Stomach smooth muscle (tissue), 2 donors: ENCODE results near the gene MAP4K3.
"Not testable (repeated sequence)": the region's sequence is repeated elsewhere in the genome, so short reads cannot be mapped to it uniquely, and the experiment has no call there.

Source experiments
- H3K27ac ChIP-seq: one replicate; pipeline ENCODE4 v1.7.0; 2013; ENCODE audit warnings: mild to moderate bottlenecking, low read length, inconsistent platforms
- H3K27me3 ChIP-seq, 2 donors: one replicate each; pipeline ENCODE4 v1.7.0; 2013; ENCODE audit warnings: low read length in 2 of 2; ENCODE audit not compliant: insufficient read depth in 2 of 2, control insufficient read depth in 1 of 2
- H3K36me3 ChIP-seq, 2 donors: one replicate each; pipeline ENCODE4 v1.7.0; 2013; ENCODE audit warnings: low read length in 2 of 2; ENCODE audit not compliant: control insufficient read depth in 2 of 2, insufficient read depth in 2 of 2
- H3K4me1 ChIP-seq: one replicate; pipeline ENCODE4 v1.7.0; 2013; ENCODE audit warnings: low read length; ENCODE audit not compliant: control insufficient read depth, insufficient read depth
- H3K4me3 ChIP-seq, 2 donors: one replicate each; pipeline ENCODE4 v1.7.0; 2013; ENCODE audit warnings: low read length in 2 of 2
- H3K9ac ChIP-seq, 2 donors: one replicate each; pipeline ENCODE4 v1.7.0; 2013; ENCODE audit warnings: low read length in 2 of 2, mild to moderate bottlenecking in 1 of 2
- H3K9me3 ChIP-seq, 2 donors: one replicate each; pipeline ENCODE4 v1.7.0; 2013; ENCODE audit warnings: low read length in 2 of 2; ENCODE audit not compliant: control insufficient read depth in 2 of 2
- donor health status: healthy.
- donor health status: Pancreatic carcinoma.

MAP4K3 gene

GRCh38 chr2:39368846-39369245 lies 68.2 kb downstream of the MAP4K3 start:
- no peaks in the 10 kb centered on the region for H3K9me3 ChIP-seq
- no peaks in the 10 kb centered on the region for H3K27me3 ChIP-seq
- no peak overlapping the region for H3K27ac ChIP-seq
- no peak overlapping the region for H3K9ac ChIP-seq
- H3K4me1 ChIP-seq = no peaks in the 10 kb centered on the region
- H3K4me3 ChIP-seq = no peak overlapping the region
- H3K36me3 ChIP-seq = peaks cover 0 to 5% of the 10 kb centered on the region in 2 donors

- Histone ChIP-seq H3K9ac (no peak overlapping the region), H3K27ac (no peak overlapping the region), H3K4me3 (no peak overlapping the region), H3K4me1 (no peaks in the 10 kb centered on the region), H3K36me3 (peaks cover 0 to 5% of the 10 kb centered on the region in 2 donors), H3K9me3 (no peaks in the 10 kb centered on the region), H3K27me3 (no peaks in the 10 kb centered on the region)
Observed at GRCh38 chr2:39368376-39368775, 68.7 kb downstream of the MAP4K3 start.

- Histone ChIP-seq H3K4me1 (no peaks in the 10 kb centered on the region), H3K36me3 (peaks cover 0 to 2% of the 10 kb centered on the region in 2 donors), H3K27me3 (no peaks in the 10 kb centered on the region), H3K9ac (no peak overlapping the region), H3K4me3 (no peak overlapping the region), H3K27ac (no peak overlapping the region), H3K9me3 (peaks cover 5 to 11% of the 10 kb centered on the region in 2 donors)
Observed at GRCh38 chr2:39362595-39362994, 74.5 kb downstream of the MAP4K3 start.

DNA sequence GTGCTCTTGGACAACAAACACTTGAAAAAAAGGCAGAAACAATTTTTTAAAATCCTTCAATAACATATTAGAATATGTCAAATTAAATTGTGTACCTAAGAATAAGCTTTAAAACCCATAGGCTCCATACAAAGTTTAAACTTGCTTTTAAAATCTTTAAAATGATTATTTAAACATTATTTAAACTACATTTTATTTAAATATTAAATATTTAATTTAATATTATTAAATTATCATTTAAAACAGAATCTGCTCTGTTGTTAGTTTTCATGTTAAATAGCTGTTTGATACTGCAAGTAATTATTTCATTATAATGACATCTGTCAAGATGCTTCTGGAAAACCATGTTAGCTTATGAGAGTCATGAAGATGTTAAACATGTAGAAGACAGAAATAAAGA lies 75.6 kb downstream of the MAP4K3 start:
- Histone ChIP-seq H3K4me1 (no peaks in the 10 kb centered on the region), H3K36me3 (no peaks in the 10 kb centered on the region), H3K27me3 (no peaks in the 10 kb centered on the region), H3K27ac (no peak overlapping the region), H3K9ac (no peak overlapping the region), H3K4me3 (no peak overlapping the region), H3K9me3 (peaks cover 5 to 11% of the 10 kb centered on the region in 2 donors)

DNA sequence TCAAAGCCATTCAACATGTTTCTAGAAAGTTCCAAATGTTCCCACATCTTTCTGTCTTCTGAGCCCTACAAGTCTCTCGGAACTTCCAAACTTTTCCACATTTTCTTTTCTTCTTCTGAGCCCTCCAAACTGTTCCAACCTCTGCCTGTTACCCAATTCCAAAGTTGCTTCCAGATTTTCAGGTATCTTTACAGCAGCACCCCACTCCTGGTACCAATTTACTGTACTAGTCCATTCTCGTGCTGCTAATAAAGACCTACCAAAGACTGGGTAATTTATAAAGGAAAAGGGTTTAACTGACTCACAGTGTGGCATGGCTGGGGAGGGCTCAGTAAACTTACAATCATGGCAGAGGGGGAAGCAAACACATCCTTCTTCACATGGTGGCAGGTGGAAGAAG lies 76.7 kb downstream of the MAP4K3 start:
- peaks cover 5 to 11% of the 10 kb centered on the region in 2 donors for H3K9me3 ChIP-seq
- not testable (repeated sequence) for H3K36me3 ChIP-seq, H3K4me1 ChIP-seq, H3K4me3 ChIP-seq, H3K27ac ChIP-seq, H3K27me3 ChIP-seq, H3K9ac ChIP-seq

DNA sequence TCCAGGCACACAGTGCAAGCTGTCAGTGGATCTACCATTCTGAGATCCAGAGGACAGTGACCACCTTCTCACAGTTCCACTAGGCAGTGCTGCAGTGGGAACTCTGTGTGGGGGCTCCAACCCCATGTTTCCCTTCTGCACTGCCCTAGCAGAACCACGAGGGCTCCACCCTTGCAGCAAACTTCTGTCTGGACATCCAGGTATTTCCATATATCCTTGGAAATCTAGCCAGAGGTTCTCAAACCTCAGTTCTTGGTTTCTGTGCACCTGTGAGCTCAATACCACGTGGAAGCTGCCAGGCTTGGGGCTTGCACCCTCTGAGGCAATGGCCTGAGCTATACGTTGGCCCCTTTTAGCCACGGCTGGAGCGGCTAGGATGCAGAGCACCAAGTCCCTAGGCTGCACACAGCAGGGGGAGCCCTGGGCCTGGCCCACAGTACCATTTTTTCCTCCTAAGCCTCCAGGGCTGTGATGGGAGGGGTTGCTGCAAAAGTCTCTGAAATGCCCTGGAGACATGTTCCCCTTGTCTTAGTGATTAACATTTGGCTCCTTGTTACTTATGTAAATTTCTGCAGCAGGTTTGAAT lies 77.5 kb downstream of the MAP4K3 start:
- no peak overlapping the region for H3K9ac ChIP-seq
- H3K4me1 ChIP-seq = no peaks in the 10 kb centered on the region
- H3K4me3 ChIP-seq = no peak overlapping the region
- H3K36me3 ChIP-seq = peaks cover 2% of the 10 kb centered on the region in 2 donors
- no peaks in the 10 kb centered on the region for H3K27me3 ChIP-seq
- peaks cover 5 to 11% of the 10 kb centered on the region in 2 donors for H3K9me3 ChIP-seq
- H3K27ac ChIP-seq = no peak overlapping the region

GRCh38 chr2:39356922-39357639 lies 80.0 kb downstream of the MAP4K3 start:
- Histone ChIP-seq H3K27me3 (no peaks in the 10 kb centered on the region), H3K4me1 (no peaks in the 10 kb centered on the region), H3K9ac (no peak overlapping the region), H3K27ac (no peak overlapping the region), H3K4me3 (no peak overlapping the region), H3K36me3 (peaks cover 2 to 3% of the 10 kb centered on the region in 2 donors), H3K9me3 (peaks cover 5 to 11% of the 10 kb centered on the region in 2 donors)

- Histone ChIP-seq H3K36me3 (peaks cover 2 to 3% of the 10 kb centered on the region in 2 donors), H3K27ac (no peak overlapping the region), H3K9ac (no peak overlapping the region), H3K9me3 (no peaks in the 10 kb centered on the region), H3K27me3 (no peaks in the 10 kb centered on the region), H3K4me3 (no peak overlapping the region), H3K4me1 (no peaks in the 10 kb centered on the region)
Observed at GRCh38 chr2:39350658-39351057, 86.4 kb downstream of the MAP4K3 start.

DNA sequence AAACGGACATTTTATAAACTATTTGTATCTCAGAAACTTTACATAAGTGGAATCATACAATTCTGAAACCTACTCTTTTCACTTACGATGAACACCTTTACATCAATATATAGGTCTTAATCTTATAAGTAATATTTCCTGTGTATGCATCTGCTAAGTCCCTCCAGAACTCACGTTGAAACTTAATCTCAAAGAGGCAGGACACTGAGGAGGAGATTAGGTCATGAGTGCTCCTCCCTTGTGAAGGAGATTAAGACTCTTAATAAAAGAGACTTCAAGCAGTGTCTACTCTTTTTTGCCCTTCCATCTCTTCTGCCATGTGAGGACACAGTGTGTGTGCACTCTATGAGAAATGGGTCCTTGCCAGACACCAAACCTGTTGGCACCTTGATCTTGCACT lies 98.6 kb downstream of the MAP4K3 start:
- no peaks in the 10 kb centered on the region for H3K4me1 ChIP-seq
- no peak overlapping the region for H3K9ac ChIP-seq
- no peak overlapping the region for H3K4me3 ChIP-seq
- no peaks in the 10 kb centered on the region for H3K9me3 ChIP-seq
- no peak overlapping the region for H3K27ac ChIP-seq
- peaks cover 0 to 3% of the 10 kb centered on the region in 2 donors for H3K36me3 ChIP-seq
- no peaks in the 10 kb centered on the region for H3K27me3 ChIP-seq

DNA sequence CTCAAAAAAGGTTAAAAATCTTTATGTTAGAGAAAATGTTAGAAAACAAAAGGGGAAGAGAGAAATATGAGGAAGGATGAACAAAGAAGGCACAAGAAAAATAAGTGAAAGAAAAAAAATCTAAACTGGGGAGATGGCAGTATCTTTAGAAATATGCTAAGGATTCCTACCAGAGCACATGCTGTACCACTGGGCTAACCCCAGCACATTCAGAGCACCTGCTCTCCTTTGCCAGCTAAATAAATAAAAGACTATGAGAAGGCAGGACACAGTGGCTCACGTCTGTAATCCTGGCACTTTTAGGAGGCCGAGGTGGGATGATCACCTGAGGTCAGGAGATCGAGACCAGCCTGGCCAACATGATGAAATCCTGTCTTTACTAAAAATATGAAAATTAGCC lies 101.2 kb downstream of the MAP4K3 start:
- Histone ChIP-seq H3K4me1 (no peaks in the 10 kb centered on the region), H3K27ac (no peak overlapping the region), H3K27me3 (no peaks in the 10 kb centered on the region), H3K9ac (no peak overlapping the region), H3K4me3 (no peak overlapping the region), H3K36me3 (peaks cover 4 to 7% of the 10 kb centered on the region in 2 donors), H3K9me3 (no peaks in the 10 kb centered on the region)

DNA sequence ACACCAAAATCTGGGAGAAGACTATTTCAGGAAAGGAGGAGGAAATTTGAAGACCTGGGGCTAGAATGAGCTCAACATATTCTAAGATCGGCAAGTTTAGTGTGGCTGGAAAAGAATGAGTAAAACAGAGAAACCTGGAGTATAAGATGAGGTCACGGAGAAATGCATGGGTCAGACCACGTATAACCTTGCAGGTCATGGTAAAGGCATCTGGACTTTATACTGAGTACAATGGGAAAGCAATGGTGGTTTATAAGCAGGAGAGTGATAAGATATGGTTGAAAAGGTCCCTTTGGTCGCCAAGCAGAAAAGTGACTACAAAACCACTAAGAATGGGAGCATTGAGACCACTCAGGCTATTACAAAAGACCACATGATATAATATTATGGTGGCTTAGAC lies 102.1 kb downstream of the MAP4K3 start:
- H3K9ac ChIP-seq = no peak overlapping the region
- H3K27ac ChIP-seq = no peak overlapping the region
- no peaks in the 10 kb centered on the region for H3K27me3 ChIP-seq
- peaks cover 4 to 7% of the 10 kb centered on the region in 2 donors for H3K36me3 ChIP-seq
- no peaks in the 10 kb centered on the region for H3K9me3 ChIP-seq
- H3K4me3 ChIP-seq = no peak overlapping the region
- no peaks in the 10 kb centered on the region for H3K4me1 ChIP-seq
